ENCODE results near the gene COL9A1.
A peak's percentile ranks its signal among the peaks of the same experiment; 100 is the strongest.

The COL9A1 gene

DNA sequence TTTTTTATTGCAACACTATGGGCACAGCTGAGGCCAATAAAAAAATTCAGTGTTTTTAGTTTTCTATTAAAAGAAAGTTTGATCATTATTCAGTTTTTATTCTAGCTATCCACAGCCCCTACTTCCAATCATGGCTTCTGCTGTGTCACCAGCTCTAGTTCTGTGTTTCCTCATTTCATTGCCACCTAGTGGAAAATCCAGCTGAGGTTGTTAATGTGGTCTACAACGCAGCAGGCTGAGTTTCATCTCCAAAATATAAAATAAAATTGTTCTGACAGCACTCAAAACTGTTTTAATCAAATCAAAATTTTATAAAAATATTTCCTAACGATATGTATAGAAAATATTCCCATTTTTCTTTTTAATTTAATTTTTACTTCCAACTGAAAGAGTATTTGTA lies 13.6 kb downstream of the COL9A1 start:
- no peak for DNase-seq (ENCODE audit: low read depth)
- TF ChIP-seq, protein P1, sequence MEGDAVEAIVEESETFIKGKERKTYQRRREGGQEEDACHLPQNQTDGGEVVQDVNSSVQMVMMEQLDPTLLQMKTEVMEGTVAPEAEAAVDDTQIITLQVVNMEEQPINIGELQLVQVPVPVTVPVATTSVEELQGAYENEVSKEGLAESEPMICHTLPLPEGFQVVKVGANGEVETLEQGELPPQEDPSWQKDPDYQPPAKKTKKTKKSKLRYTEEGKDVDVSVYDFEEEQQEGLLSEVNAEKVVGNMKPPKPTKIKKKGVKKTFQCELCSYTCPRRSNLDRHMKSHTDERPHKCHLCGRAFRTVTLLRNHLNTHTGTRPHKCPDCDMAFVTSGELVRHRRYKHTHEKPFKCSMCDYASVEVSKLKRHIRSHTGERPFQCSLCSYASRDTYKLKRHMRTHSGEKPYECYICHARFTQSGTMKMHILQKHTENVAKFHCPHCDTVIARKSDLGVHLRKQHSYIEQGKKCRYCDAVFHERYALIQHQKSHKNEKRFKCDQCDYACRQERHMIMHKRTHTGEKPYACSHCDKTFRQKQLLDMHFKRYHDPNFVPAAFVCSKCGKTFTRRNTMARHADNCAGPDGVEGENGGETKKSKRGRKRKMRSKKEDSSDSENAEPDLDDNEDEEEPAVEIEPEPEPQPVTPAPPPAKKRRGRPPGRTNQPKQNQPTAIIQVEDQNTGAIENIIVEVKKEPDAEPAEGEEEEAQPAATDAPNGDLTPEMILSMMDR (conservative IDR thresholded peaks at IDR 0.05; ENCODE audit: low read depth, low read length): peak; percentile 38
- H3K4me3 ChIP-seq (ENCODE audit: low read length): no peak overlapping the region

DNA sequence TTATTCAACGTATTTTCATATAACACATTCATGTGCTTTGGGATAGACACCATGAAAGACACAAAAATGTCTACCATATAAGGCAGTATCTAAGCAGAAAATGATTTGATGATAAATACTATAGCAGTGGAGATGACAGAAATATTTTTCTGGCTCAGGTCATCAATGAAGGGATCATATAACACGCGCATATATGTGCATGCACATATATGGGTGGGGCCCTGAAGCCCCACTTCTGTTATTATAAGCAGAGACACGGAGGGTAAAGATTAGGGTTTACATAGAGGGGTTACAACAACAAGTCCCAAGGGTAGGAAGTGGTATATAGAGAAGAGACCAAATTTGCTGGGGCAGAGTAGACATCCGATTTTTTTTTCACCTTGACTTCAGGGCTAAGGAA lies 16.0 kb downstream of the COL9A1 start:
- TF ChIP-seq, protein P1 (conservative IDR thresholded peaks at IDR 0.05; ENCODE audit: low read depth, low read length): no peak
- DNase-seq (ENCODE audit: low read depth): no peak

DNA sequence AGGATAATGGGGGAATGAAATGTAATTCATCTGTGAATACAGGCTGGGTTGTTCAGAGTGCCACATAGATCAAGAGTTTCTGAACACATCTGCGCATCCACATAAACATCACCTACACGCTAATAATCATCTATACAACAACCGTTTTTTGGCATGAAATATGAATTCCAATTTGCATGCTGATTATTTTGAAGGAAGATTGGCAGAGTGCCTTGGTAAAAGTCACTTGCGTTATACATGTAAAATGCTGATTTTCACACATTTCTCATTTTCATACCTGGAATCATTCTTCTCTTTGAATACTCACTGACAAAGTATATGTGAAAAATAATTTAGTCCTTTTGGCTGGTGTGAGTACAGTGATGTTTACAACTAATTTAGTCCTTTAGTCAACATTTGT lies 17.7 kb downstream of the COL9A1 start:
- TF ChIP-seq, protein P1 (conservative IDR thresholded peaks at IDR 0.05; ENCODE audit: low read depth, low read length): no peak
- H3K4me3 ChIP-seq (ENCODE audit: low read length): no peak overlapping the region
- DNase-seq (ENCODE audit: low read depth): no peak

More for the DNA sequence above, 16.0 kb downstream of the COL9A1 start:
- H3K4me3 ChIP-seq (ENCODE audit: low read length): no peak overlapping the region

DNA sequence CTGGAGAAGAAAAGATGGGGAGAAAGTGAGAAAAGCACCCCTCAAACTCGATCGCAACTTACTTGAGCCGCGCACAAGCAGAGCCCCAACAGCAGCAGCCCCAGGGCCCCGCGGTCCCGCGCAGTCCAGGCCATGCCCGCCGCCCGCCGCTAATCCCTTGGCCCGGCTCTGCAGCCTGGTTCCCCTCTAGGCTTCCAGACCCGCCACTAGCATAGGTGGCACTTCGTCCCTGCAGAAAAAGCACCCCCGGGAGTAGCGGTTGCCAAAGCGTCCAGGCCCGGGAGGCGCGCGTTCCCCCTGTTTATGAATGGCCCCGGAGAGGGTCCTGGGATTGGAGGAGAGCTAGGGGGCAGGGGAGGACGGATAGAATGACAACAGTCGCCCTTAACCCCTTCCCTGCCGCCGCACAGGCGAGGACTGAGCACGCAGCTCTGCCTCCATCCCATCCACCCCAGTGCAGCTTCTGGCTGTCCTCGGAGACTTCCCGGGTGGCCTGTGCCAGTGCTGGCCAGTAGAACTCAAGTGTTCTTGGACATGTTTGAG lies 19.9 kb downstream of the COL9A1 start:
- H3K4me3 ChIP-seq (ENCODE audit: low read length): no peak overlapping the region
- TF ChIP-seq, protein P1 (conservative IDR thresholded peaks at IDR 0.05; ENCODE audit: low read depth, low read length): no peak
- DNase-seq (ENCODE audit: low read depth): no peak

DNA sequence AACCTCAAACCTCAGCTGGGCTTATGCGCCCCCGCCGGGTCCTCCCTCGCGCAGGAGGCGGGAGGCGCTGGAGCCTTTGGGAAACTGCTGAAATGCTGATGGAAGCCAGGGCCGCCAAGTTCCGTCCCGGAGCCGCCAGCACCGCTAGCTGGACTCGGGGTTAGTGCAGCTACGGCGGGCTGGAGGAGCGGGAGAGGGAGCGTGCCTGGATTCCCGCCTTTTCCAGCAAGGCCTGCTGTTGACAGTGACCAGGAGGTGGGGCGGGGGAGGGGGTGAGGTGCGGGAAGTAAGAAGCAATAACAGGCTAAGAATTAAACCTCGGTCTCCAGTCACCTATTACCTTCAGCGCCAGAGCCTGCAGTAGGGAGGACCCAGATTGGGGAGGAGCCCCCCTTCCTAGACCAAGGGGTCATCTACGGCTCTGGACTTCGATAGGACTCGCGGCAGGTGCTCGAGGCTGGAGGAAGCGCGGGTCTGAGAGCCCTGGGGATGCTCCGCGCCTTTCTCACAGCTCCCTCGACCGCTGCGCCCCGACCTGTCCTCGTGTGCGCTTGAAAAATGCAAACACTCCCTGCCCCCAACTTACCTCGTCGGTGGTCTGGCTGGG lies 20.5 kb downstream of the COL9A1 start:
- H3K4me3 ChIP-seq (ENCODE audit: low read length): peak overlapping the region; percentile 14
- TF ChIP-seq, protein P1 (conservative IDR thresholded peaks at IDR 0.05; ENCODE audit: low read depth, low read length): no peak
- no peak for DNase-seq (ENCODE audit: low read depth)

DNA sequence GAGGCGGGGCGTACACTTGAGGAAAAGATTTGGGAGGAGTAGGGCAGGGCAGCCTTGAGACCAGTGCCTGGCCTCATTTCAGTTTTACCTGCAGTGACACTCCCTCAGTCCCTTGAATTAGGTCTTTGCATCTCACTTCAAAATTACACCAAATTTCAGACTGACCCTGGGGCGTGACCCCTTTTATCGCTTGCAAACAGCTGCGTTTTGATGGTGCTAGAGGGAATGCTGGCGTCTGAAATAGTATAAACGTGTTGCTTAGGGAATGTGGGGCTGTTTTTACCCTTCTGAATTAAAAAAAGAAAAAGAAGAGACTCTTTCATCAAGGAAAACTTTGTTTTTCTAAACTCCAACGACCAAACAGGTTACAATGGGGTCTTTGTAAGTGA lies 21.0 kb downstream of the COL9A1 start:
- DNase-seq (ENCODE audit: low read depth): no peak
- no peak overlapping the region for H3K4me3 ChIP-seq (ENCODE audit: low read length)
- TF ChIP-seq, protein P1 (conservative IDR thresholded peaks at IDR 0.05; ENCODE audit: low read depth, low read length): no peak

DNA sequence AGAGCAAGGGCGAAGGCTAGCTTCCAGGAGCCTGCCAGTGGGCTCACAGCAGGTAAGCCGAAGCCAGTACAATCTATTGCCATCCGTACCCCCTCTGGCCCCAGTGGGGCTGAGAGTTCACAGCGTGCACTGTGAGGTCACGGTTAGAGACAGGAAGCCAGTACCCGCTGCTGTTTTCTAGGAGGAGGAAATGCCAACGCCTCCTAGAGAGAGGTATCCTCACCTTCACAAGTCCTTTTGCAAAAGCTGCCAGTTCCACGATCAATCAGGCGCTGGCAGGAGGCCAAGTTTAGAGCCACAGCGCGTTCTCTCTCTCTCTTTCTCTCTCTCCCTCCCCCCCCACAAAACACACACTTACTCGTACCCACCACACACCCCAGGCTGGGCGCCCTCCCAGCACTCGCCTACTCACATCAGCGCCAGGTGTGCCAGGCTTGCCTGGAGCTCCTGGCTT lies 22.5 kb downstream of the COL9A1 start:
- DNase-seq (ENCODE audit: low read depth): no peak
- TF ChIP-seq, protein P1 (conservative IDR thresholded peaks at IDR 0.05; ENCODE audit: low read depth, low read length): no peak
- H3K4me3 ChIP-seq (ENCODE audit: low read length): no peak overlapping the region
